Dermis blood vessel endothelial cell (primary cell): Measurements from ENCODE around the gene SREK1. TPM values are rescaled to one million over a fixed set of nuclear protein-coding genes. Genes with fewer than 3 reads are reported as not detected.
"Not testable (repeated sequence)": the region's sequence is repeated elsewhere in the genome, so short reads cannot be mapped to it uniquely, and the experiment has no call there.

Source experiments
- DNase-seq: peaks from one replicate; pipeline ENCODE4 v3.0.0; 2010
- total RNA-seq: library from RNA; depleted of rRNA; stranded (reverse); fragments of >200 nt; gene quantifications from 2 replicates; pipeline ENCODE4 v1.2.3, GENCODE V29; 2014

Gene SREK1, protein sequence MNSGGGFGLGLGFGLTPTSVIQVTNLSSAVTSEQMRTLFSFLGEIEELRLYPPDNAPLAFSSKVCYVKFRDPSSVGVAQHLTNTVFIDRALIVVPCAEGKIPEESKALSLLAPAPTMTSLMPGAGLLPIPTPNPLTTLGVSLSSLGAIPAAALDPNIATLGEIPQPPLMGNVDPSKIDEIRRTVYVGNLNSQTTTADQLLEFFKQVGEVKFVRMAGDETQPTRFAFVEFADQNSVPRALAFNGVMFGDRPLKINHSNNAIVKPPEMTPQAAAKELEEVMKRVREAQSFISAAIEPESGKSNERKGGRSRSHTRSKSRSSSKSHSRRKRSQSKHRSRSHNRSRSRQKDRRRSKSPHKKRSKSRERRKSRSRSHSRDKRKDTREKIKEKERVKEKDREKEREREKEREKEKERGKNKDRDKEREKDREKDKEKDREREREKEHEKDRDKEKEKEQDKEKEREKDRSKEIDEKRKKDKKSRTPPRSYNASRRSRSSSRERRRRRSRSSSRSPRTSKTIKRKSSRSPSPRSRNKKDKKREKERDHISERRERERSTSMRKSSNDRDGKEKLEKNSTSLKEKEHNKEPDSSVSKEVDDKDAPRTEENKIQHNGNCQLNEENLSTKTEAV
- total RNA-seq: 55.8 and 83.4 TPM in 2 replicates

DNA sequence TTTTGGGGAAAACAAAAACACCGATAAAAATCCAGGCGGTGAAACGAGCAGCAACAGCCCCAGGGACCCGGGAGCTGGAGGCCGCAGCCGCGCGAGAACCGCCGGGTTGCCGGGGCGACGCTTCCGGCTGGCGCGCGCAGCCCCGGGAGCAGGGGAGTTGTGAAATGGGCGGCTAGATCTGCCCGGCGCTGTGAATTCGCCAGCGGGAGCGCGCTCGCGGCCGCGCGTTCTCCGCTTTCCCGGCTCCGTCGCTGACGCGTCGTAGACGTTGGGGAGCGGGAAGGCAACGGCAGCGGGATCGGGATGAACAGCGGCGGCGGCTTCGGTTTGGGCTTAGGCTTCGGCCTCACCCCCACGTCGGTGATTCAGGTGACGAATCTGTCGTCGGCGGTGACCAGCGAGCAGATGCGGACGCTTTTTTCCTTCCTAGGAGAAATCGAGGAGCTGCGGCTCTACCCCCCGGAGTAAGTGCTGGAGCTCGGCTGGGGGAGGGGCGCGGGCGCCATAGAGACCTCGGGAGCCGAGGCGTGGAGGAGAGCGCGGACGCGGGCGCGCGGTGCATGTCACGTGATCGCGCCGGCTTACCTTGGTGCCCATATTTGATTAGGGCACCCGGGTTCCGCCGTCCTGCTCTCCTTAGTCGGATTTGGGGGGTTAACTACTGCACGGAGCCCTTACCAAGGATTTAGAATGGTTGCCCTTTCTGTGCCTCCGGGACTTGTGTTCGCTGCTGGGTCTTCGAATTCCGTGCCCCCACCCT lies at the start of gene SREK1:
Gene SREK1 (plus strand): TSS at position 227 of the 760 bp plus-strand sequence. CDS start 77 bp downstream, at position 304.
- DNase-seq: peak; percentile 95

DNA sequence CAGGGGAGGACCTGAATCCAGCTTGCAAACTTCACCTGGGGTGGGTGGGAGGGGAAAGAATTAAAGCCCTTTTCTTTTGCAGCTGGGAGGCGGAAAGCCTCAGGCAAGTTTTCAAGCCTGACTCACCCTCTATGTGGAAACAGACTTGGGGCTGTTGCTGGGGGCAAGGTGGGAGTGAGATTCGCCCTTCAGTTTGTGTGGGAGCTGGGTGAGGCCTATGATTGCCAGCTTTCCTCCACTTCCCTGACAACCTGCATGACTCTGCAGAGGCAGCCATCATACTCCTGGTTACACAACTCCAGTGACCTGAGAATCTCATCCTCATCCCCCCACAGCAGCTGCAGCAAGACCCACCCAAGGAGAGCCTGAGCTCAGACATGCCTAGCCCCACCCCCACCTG lies 43.2 kb upstream of the SREK1 start:
- DNase-seq: no peak

DNA sequence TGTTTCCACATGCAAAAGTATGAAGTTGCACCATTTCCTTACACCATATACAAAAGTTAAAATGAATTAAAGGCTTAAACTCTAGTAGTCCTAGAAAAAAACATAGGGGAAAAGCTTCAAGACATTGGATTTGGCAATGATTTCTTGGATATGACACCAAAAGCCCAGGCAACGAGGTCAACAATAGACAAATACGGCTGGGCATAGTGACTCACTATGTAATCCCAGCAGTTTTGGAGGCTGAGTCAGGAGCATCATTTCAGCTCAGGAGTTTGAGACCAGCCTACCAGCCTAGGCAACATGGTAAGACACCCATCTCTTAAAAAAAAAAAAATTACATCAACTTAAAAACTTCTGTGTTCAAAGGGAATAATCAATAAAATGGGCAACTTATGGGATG lies 30.9 kb upstream of the SREK1 start:
- DNase-seq: peak; percentile 25

DNA sequence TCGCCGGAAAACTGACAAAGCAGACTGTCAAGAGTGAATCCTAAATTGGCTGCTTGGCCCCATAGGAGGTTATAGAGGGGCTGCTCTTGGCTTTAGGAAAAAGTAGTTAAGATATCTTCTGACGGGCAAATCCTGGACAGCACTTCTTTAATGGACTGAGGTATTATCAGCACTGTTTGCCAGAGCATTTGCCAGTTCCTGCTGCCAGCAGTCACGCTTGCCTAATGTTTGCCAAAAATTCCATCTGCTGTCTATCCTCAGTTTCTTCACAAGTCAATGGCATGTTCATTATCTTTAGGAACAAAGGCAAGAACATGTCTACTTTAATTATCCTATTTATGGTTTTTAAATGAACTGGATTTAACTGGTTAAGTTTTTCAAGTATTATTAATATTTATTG lies 25.8 kb upstream of the SREK1 start:
- DNase-seq: no peak

DNA sequence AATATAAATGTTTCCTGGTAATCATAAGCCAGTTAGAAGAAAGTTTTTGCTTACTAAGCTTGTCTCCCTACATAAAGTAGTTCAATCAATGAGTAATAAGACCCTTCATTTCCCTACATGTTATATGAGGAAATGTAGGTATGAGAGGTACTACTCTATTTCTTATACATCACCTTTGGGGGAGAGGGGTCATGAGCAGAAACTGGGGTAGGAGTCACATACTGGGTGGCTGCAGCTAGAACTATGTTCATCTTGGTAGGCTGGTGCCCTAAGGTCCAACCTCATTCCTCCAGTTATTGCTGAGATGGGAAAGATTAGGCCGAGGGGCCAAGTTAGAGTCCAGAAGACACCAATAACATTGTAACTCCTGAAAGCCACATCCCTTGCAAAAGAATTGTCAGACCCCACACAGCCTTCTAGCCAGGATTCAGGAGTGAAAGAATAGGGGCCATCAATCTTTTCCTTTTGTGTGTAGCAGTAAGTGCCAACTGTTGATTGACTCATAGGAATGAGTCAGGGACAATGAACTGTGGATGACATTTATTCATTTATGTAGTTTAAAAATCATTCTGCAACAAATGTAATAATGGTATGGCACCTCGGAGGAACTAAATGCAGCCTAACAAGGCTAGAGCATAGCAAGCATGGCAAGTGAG lies 21.6 kb upstream of the SREK1 start:
- DNase-seq: peak; percentile 35

DNA sequence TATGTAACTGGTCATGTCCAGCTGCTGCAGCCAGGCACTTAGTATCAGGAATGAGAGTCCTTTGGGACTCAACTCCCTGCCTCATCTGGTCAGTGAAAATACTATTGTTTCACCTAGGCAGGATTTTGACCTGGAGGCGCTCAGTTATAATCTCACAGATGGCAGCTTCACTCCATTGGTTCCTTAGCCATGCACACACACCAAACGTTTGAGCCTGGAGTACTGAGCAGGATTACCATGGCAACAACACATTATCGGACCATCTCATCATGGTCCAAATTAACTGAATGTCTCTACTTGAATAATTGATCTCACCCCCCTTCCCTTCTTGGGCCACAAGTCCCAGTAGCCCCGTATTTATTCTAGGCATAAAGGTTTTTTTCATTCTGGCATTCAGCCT lies 15.0 kb upstream of the SREK1 start:
- no peak for DNase-seq

DNA sequence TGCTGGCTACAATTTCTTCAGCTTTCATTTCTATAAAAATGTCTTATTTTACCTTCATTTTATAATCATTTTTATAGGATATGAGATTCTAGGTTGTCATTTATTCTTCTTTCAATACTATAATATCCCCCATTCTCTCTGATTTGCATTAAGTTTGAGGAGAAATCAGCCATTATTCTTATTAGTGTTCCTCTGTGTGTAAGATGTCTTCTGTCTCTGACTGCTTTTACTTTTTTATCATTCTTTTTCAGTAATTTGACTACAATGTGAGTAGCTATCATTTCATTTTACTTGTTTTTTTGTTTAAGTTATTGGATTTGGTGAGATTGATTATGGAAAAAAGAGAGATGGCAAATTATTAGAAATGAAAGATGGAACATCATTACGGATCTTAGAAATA lies 13.6 kb upstream of the SREK1 start:
- DNase-seq: no peak

DNA sequence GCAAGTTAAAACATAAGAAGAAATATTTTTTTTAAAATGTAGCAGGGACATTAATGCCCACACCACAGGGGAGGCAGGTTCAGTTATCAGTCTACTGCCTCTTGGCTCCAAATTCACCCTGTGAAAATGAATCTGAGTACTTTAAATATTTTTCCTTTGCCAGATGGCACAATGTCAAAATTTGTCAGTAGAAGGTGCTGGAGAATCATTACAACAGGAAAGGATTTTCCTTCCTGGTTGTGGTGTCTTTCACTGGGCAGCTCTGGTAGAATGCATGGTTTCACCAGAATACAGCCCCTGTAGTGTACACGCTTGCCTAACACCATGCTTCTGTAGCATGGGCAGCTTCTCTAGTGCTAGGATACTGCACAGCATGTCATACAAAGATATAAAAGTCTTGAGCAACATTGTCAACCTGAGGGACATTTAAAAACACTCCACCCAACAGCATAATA lies 9.7 kb upstream of the SREK1 start:
- DNase-seq: peak; percentile 25

DNA sequence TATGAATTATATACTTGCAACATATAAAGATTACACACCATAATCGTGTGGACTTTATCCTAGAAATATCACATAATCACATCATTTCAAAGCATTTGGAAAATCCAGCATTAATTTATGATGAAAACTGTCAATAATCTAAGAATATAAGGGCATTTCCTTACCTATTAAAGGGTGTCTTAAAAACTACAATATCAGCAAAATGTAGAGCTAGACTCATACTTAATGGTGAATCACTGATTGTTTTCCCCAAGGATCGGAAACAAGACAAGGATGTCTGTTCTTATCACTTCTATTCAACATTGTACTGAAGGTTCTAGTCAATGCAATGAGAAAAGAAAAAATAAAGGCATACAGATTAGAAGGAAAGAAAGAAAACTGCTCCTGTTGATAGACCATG lies 8.0 kb upstream of the SREK1 start:
- no peak for DNase-seq

DNA sequence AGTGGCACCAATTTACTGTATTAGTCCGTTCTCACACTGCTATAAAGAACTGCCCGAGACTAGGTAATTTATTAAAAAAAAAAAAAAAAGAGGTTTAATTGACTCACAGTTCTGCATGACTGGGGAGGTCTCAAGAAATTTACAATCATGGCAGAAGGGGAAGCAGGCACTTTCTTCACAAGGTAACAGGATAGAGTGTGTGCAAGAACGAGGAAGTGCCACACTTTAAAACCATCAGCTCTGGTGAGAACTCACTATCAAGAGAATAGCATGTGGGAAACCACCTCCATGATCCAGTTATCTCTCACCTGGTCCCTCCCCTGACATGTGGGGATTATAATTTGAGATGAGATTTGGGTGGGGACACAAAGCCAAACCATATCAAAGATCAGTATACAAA lies 7.2 kb upstream of the SREK1 start:
- DNase-seq: not testable (repeated sequence)

DNA sequence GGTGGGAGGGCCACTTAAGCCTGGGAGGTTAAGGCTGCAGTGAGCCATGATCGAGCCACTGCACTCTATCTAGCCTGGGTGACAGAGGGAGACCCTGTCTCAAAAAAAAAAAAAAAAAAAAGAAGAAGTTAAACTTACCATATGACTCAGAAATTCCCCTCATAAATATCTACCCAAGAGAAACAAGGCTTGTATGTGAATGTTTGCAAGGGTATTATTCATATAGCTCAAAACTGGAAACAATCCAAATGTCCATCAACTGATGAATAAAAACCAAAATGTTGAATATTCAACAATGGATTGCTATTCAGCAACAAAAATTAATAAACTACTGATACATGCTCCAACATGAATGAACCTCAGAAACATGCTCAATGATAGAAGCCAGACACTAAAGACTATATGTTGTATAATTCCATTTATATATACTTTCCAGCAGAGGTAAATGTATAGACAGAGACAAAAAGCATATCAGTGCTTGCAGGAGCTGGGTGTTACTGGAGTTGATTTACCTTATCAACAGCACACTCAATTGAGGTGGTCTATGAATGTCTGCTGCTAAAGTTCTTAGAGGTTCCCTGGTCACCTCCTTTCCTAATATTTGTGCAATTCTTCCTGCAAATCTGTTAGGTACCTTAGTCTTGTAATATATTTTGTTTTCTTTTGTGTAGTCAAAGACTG lies 5.3 kb upstream of the SREK1 start:
- no peak for DNase-seq

DNA sequence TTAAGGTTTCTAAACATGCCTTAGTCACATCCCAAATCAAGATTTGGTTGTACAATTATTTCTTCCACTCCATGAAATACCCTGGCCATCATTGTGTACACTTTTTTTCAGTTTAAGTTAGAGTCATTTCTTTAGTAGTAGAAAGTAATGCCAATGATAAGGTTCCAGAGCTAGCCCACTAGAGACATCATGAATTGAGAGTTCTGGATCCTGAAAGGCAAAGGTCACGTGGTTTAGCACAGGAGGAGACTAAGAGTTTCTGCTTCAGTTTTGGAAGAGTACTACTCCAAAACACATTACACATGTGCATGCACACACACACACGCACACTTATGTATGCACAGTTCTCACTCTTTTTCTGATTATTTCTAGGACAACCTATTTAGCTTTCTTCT lies 4.8 kb upstream of the SREK1 start:
- no peak for DNase-seq

DNA sequence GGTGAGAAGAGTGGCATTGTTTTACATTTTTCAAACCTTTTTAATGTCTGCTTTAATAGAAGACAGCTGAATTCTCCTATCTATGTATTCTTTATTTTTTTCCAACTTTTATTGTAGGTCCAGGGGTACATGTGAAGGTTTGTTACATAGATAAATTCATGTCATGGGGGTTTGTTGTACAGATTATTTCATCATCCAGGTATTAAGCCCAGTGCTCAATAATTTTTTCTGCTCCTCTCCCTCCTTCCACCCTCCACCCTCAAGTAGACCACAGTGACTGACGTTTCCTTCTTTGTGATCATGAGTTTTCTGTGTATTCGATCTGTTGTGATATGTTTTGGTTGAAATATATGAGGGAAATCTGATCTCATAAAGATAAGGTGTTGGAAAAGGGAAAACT lies 1.7 kb upstream of the SREK1 start:
- DNase-seq: no peak

DNA sequence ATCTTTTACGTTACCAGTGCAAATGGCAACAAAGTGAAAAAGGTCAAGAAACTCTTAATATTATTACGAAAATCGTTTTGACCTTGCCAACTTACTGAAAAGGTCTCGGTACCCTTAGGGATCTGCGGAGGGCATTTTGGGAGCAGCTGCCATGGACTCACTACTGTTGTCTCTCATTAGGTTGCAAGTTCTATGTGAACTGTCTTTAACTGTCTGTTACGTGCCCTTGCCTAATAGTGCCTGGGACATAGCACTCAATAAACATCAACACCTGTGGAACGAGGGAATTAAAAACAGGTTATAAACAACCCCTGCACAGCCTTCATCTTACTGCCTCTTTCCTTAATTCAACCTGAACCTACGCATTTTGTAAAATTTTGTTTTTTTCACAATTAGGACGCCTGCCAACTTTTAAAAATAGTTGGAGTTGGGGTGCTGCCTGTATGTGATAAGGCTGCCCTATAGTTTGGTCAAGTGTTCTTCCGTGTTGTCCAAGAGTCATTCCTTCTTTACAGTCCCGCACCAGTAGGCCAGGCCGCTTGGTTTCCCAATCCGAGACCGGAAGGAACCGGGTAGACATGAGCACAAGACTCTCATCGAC lies 527 bp upstream of the SREK1 start:
- DNase-seq: no peak

DNA sequence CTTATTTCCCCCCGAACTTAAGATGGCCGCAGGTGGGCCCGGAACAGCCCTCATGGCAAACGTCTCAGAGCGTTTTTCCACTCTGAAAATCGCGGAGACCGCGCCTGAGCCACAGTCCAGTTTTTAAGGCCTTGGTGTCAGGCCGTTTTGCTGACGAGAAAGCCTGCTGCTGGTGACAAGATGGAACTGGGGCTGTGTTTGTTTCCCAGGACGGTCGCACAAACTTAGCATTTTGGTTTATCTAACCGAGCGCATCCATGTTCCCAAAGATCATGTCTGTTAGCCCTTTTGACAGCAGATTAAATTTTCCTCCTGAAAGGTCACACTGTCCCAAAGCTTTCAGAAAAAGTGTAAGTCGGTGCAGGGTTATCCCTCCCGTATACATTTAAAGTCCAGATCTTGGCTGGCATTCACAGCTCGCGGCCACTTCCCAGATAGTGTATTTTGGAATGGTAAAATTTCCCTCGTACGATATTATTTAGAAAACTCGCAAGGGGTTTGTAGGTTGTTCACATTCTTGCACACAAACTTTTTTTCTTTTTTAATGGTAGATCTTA lies 812 bp downstream of the SREK1 start:
- DNase-seq: peak; percentile 78

DNA sequence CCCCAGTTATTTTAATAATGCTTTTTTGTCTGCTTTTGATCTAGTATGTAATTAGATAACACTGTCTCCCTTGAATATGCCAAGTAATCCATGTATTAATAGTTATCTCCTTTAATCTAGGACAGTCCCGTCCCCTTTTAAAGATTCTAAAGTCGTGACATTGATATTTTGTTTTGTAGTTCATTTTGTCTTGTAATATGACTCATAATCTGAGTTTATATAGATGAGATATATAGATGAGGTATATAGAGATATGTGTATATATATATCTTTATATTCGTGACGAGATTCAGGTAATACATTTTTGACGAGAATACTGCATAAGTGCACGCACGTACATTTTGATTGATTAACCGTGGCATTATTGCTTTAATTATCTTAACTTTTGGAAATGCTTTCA lies 1.6 kb downstream of the SREK1 start:
- no peak for DNase-seq

DNA sequence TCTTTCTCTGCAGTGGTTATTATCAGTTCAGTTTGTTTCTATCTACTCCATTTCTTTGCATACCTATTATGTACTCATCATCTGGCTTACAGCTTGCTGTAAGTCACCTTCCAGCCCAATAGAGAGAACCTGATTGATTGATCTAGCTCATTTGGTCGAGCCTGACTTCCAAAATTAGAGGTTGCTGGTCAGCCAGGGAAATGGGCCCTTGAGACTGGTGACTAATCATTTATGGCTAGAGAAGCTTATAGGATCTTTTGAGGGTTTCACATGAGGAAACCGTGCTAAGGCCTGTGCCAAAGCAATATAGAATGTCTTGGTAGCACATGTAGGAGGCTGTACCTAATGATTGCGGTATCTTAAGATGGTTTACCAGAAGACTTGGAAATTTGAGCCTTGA lies 5.8 kb downstream of the SREK1 start:
- DNase-seq: no peak

DNA sequence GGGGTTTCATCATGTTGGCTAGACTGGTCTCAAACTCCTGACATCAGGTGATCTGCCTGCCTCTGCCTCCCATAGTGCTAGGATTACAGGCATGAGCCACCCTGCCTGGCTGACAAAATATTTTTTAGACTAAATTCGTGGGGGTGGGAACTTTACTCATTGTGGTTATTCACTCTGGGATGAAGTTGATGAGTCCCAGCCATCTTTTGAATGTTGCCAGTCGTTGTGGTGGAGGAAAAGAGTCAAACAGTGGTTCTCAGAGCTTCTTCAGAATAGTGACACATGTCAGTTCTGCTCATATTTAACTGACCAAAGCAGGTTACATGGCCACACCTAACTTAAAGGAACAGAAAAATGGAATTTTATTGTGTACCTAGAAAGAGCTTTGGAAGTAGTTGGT lies 6.9 kb downstream of the SREK1 start:
- DNase-seq: no peak

DNA sequence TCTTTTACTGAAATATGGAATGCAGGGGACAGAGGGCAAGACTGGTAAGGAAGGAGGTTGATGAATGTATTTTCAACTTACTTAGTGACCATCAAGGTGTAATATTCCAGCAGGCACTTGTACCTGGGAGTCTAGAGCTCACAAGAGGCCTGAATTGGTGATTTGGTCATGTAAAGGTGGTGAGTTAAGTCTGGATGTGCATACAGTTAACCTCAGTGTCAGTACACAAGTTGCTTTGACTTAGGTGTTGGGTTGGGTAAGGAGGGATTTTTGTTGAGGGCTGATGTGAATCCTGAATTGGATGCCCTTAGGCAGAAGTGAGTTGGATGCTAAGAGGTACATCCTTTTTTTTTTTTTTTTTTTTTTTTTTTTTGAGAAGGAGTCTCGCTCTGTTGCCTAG lies 7.4 kb downstream of the SREK1 start:
- DNase-seq: no peak

DNA sequence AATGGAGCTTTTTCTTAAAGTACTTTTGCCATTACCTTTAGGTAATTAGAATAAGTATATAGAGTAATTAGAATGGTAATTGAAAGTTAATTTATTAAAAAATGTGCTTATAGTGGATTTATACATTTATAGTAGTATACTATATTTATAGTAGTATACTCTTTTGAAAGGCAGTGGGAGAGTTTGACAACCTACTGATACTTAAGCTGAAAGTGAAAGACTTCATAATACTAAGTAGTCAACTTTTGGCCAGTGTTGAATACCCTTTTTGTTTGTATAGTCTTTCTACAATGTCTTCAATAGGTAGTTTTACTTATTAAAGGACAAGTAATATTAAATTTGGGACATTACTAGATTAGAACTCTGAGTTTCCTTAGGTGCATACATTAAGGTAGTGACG lies 12.9 kb downstream of the SREK1 start:
- DNase-seq: no peak

DNA sequence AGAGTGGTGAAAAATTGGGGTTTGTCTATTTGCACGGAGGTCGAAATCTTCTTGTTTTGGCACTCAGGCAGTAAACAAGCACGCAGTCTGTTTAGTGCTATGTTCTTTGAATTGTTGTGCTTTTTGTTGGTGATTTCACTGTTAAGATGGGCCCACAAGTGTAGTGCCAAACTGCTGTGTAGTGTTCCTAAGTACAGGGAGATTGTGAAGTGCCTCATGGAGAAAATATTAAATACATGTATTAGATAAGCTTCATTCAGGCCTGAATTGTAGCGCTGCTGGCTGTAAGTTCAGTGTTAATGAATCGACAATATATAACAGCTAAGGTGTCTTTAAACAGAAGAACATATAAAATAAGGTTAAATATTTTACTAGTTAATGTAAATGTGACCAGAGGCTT lies 17.3 kb downstream of the SREK1 start:
- no peak for DNase-seq
